HG02588 (cell line): Measurements from ENCODE around the gene TRIM15.
"Not testable (repeated sequence)": the region's sequence is repeated elsewhere in the genome, so short reads cannot be mapped to it uniquely, and the experiment has no call there.

ENCODE experiments used
- ATAC-seq: cut with Tn5 transposase; IDR thresholded peaks from one replicate; pipeline ENCODE4 v1.9.1; 2021; ENCODE audit warnings: mild to moderate bottlenecking, moderate library complexity; ENCODE audit not compliant: unreplicated experiment

TRIM15 gene

DNA sequence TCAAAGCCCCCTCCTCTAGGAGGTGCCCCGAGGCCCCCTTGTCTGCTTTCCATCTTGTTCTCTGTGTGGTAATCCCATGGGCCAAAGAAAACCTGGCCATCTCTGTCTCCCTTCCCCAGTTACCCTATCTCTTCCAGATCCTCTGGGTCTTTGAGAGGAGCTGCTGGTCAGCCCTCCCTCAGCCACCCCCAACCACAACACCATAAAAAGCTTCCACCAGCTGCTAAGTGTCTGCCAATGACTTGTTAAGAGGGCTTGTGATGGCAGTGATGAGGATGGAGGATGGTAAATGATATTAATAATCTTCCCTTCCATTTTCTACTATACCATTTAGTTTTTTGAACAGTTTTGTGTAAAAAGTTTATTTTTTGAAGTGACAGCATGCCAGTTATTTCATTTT lies 32.6 kb downstream of the TRIM15 start:
- no peak for ATAC-seq

DNA sequence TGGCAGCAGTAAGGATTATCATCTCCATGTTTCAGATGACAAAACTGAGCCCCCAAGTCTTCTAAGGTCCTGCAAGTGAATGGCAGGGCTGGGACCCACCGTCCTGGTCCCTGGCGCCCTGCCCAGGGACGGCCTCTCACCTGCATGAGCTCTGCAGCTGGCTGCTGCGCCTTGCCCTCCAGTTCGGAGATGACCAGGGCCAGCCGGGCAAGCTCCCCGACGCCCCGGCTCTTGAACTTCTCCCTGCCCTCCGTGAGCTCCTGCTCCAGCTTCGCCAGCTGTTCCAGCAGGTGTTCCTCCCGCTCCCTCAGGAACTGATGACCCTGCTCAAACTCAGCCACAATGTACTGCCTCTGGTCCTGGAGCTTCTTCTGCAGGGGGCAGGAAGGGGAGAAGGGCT lies 33.0 kb downstream of the TRIM15 start:
- no peak for ATAC-seq

DNA sequence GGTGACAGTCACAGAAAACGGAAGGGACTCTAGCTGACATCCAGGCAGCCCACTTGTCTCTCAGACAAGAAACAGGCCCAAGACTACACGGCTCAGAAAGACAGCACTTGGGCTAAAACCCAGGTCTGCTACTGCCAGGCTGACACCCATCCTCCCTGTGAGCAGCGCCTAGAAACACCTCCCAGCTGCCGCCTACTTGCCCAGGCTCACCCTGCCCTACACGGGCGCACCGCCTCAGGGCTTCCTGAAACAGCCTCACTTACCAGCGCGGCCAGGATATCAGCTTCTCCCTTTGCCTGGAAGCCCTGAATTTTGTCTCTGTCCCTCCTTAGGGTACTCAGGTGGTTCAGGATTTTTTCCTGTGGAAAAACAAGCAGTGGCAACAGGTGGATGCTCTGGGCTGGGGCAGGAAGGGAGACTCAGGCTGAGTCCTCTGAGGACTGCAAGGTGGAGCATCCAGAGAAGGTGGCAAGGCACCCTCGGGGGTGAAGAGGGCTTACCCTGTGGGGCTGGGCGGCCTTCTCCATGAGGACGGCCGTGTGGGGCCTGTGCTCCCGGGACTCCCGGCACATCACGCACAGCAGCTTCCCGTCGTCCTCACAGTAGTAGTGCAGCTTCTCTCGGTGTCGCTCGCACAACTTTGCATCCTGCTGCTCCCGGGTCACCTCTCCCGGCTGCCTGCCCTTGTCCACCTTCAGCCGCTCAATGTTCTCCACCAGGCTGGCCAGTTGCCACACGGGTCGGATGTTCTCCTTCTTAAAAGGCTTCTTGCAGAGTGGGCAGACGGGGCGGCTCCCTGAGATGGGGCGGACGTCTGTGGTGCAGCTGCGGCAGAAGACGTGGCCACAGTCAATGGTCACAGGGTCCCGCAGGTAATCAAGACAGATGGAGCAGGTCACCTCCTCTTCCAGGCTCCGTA lies 35.1 kb downstream of the TRIM15 start:
- ATAC-seq = no peak

DNA sequence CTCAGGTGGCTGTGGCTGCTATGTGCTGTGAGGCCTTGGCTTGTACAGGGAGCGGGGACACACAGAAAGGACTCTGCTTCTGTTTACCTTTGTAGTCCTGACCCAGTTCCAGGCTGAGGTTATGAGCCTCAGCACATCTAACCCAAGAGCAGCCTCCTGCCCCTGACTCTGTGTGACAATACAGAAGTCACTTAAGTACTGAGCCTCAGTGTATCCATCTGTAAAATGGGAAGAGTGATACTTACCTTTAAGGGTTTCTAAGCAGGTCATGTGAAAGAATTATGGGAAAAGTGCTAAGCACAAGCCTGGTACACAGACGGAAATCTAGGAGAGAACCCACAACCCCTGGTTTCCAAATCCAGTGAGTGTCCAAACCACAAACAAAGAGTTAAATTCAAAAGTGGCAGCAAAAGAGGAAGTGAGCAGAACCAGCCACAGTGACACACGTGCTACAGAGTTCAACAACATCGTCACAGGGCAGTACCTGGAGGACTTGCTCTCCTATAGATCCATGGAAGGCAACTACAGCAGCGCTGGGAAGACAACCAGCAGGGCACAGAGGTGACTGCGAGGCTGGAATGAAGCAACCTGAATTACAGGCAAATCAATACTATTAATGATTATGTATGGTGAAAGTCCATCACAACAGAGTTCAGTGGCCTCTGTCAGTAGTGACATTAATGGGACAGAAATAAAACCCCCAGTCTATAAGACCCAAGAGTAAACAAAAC lies 37.4 kb downstream of the TRIM15 start:
- ATAC-seq = peak; percentile 69

DNA sequence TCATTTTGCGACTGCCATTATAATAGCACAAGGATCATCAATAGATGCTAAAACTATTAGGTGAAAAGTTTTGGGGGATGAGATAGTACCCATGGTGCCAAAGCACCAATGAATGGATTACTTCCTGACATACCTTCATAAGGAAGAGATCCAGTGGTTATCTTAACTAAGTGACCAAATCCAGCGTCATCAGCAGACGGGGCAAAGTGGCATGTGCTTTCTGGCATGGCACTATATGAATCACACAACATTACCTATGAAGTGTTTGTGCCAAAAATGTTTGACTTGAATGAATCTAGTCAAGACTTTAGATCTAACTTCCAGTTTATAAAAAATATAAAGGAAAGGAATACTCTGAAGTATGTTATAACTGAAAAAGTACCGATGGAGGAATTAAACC lies 39.0 kb downstream of the TRIM15 start:
- no peak for ATAC-seq

DNA sequence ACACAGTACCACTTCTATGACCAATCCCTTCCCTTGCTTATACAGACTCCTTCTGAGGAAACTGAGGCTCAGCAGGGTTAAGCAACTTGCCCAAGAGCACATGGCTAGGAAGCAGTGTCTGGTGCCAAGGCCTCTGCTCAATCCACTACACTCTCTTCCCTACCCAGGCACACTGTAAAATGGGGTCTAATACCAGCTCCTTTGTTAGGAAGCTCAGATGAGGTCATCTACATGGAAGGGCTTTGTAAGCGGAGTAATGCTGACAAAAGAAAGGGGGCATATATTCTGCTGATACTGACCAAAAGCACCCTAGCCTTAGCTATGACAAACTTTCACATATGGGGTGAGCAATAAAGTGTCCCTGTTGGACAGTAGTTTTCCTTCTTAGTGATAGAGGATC lies 40.8 kb downstream of the TRIM15 start:
- no peak for ATAC-seq

DNA sequence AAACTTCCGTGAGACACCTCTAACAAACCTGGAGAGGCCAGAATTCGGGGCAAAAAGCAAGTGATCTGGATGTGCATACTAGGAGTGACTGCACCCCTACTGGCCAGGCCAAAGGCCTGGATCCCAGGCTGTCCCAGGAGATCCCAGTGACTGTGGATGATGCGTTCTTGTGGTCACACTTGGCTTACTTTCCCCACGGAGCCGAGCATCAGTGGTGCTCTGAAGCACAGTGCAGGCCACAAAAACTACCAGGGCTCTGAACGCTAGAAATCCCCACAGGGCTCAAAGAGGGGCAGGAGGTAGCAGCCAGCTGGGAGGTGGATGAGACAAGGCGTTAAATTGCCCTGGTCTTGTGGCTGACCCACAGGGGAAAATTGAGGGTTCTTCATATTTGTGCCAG lies 42.8 kb downstream of the TRIM15 start:
- no peak for ATAC-seq

DNA sequence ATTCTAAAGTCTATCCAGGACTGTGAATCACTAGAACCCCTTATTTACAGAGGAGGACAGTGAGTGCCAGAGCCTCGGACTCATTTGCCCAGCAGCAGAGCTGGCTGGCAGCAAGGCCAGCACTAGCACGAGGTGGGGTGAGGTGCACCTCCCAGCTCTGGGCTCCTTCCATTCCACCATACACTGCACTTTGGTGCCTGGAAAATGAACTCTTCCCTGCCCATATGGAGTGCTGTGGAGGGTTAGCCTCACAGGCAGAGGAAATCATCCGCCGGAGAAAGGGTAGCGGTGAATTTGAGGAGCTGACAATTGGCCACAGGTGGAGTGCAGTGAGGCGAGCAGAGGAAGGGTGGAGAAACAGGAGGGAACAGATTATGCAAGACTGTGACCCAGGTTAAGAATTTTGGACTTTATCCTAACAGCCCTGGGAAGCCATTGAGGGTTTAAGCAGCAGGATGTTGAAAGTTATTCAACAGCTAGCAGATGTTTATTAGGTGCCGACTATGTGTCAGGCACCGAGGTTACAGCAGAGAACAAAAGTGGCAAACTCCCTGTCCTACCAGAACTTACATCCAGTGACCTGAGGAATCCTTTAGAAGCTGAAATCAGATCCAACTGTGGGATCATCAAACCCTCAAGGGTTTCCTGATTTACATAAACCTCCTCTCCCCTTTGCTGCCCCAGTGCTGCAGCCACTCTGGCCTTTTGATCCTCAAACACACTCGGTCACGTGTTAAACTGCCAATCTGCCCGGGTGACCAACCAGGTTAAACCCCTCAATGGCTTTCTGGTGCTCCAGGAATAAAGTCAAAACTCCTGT lies 43.7 kb downstream of the TRIM15 start:
- ATAC-seq = no peak

DNA sequence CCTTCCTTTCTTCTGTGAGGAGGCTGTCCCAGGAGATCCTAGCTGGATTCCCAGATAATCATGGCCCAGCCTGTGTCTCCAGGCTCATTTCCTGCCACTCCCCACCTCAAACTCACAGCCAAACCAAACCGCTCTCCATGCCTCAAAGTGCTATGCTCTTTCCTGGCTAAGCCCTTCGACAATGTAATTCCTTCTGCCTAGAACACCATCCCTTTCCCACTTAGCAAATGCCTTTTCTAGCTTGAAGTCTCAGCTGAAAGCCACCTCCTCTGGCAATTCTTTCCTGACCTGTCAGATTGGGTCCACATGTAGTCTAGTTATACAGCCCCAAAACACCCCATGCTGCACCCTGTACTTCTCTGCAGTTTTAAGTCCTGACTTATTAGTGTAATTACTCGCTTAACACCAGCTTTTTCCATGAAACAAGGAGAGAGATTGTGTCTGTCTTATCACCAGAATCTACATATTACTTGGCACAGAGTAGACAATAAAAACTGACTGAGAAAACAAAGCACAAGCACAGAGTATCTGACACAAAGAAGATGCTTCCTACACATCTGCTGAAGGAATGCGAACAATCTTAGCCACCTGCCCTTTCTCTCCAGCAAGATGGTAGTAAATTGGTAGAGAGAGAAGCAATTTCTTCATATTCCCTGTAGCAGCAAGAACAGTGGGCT lies 44.4 kb downstream of the TRIM15 start:
- ATAC-seq = no peak

DNA sequence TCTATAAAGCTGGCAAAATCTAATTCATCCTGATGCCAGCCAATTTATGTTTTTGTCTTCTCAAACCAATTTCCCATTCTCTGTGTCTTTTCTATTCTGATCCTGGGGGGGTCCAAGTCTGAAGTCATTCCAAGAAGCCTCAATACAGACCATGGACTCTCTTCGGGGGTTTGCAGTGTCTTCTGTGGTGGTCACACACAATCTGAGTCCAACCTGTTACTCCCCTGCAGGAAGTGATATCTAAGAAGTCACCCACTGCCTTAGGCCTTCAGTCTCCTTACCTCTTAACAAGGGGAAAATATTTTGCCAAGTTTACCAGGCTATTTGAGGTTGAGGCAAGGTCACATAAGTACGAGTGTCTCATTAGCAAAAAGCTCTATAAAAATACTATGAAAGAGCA lies 48.0 kb downstream of the TRIM15 start:
- no peak for ATAC-seq

DNA sequence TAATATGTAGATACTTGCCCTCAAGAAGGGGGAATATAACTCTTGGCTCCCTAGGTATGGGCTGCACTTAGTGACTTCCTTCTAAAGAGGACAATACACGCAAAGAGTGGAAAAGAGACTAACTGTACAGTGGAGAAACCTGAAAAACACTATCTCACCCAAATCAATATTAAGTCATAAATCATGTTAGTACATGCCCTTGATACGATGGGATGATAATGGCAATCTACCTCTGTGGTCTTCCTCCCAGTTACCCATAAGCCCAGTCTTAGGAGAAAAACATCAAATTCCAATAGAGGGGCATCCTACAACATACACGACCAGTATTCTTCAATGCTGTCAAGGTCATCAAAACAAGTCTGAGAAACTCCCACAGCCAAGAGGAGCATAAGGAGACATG lies 48.6 kb downstream of the TRIM15 start:
- no peak for ATAC-seq

DNA sequence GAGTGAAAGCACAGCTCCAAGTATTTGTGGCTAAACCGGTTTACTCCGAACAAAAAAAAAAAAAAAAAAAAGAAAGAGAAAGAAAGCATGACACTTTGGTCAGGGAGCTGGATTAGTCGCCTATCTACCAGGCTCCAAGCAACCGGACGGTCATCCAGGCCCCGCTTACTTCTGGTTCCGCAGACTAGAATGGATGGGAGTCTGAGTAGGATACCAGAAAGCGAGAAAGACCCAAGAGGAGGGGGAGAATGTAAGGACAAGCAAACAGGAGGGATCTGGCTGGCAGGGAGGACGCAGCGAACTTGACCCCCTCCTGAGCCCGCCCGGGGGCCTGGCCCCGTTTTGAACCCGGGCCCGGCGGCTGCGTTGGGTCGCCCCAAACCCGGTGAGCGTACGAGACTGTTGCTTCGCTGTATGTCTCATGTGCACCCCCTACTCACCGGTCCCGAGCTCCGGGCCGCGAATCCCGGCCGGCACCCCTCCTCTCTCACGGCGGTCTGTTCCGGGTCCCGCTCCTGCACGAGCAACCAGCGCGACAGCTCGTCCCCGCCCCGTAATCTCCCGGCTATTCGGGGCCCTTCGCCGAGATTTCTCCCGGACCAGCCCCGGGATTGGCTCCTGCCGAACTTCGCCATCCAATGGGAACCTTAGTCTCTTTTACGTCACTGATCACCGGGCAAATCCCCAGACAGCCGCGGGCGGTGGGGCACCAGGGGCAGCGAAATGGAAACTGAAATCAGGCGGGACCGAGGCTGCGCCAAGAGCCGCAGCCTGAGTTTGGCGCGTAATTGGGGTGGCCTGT lies 49.7 kb downstream of the TRIM15 start, which contains the start of gene TRIM26:
Gene TRIM26 (minus strand): TSS at position 542 of the 802 bp plus-strand sequence. CDS start 14,303 bp downstream, outside the sequence.
- peak; percentile 75 for ATAC-seq

DNA sequence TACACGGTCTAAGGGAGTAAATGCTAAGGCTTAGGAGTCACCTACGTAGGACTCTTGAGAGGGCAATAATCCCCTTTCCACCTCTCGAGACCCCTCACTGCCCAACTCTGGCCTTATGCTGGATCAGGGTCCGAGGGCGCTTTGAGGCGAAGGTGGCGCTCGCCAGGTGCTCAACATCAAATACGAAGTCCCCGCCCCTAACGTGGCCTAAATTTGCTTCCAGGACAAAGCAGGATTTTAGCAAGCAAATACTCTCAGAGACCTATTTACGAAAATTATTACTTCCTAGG lies 50.3 kb downstream of the TRIM15 start:
- no peak for ATAC-seq

DNA sequence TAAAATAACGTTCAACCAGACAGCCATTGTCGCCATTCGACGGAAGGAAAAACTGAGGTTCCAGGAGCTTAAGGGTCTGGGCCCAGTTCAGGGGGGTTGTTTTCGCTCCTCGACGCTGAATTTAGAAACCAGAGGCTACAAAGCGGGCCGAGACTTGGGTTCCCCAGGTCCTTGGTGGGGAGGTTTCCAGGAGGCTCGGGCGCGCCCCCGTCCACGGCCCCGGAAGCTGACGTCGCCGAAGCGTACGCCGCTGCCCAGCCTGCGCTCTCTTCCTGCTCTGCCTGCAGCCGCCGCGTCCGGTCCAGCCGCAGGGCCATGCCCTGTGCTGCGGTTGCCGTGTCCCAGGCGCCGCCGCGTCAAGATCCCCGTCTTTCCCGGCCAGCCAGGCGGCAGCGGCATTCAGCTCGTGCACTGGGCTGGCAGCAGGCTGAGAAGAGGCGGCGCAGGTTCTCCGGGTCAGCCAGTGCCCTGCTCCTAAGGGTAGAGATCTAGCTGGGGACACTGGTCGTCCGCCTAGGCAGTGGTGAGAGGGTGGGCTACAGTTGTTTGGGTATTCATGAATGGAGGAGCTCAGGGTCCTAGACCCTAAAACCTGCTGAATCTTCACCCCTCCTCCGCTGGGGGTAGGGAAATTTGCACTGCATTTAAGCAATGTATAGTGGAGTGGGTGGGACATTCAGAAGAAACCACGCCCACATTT lies 50.8 kb downstream of the TRIM15 start:
- peak; percentile 58 for ATAC-seq

DNA sequence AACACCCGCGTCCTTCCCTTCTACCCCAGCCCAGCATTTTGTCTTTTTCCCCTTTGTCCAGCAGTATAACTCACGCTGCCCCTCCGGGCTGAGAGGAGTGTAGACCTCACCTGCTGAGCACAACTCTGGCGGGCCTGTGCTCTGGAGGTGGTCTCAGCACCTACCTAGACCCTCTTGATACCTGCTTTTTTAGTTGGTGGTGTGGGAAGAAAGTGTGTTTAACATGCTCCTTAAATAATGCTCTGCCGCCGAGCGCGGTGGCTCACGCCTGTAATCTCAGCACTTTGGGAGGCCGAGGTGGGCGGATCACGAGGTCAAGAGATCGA lies 51.3 kb downstream of the TRIM15 start:
- no peak for ATAC-seq

DNA sequence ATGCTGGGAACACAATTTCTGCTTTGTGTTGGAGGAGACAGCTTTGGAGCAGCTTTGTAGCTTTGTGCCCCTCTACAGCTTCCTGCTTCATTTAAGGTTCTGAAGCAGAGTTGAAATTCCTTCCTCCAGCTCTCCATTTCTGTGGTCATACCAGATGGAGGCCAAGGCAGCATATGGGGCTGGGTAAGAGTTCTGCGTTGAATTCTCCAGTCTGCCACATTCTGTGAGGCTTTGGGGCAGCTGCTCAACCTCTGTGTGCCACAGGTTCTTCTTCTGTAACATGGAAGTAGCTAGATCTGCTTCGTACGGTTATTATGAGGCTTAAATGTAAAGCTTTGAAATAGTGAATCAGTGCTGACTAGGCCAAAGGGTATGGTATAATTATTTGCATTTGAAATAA lies 52.8 kb downstream of the TRIM15 start:
- ATAC-seq = no peak

DNA sequence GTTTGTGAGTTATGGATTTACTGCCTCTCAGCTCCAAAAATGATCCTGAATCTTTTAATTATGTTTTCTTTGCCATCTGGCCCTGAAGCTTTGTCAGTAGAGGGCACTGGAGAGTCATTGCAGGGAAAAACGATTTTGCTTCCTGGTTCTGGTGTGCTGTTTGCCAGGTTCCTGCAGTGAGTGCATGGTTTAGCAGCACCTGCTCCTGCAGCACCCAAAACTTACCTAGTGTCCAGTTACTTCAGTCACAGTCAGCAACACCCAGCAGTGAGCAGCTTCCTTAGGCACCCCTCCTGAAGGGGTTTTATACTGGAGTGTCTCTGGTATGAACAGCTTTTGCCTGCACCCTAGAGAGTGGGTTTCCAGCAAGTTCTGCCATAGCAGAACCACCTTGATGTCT lies 55.9 kb downstream of the TRIM15 start:
- ATAC-seq = no peak

DNA sequence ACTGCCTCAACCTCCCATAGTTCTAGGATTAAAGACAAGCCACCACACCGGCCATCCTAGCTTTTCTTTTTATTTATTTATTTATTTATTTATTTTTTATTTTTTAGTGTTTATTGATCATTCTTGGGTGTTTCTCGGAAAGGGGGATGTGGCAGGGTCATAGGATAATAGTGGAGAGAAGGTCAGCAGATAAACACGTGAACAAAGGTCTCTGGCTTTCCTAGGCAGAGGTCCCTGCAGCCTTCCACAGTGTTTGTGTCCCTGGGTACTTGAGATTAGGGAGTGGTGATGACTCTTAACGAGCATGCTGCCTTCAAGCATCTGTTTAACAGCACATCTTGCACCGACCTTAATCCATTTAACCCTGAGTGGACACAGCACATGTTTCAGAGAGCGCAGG lies 58.0 kb downstream of the TRIM15 start:
- ATAC-seq = not testable (repeated sequence)

DNA sequence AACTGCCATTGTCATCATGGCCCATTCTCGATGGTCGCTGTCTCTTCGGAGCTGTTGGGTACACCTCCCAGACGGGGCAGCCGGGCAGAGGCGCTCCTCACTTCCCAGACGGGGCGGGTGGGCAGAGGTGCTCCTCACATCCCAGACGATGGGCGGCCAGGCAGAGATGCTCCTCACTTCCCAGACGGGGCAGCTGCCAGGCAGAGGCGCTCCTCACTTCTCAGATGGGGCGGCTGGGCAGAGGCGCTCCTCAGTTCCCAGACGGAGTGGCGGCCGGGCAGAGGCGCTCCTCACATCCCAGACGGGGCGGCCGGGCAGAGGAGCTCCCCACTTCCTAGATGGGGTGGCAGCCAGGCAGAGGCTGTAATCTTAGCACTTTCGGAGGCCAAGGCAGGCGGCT lies 58.6 kb downstream of the TRIM15 start:
- ATAC-seq = not testable (repeated sequence)
